ENCODE results near the gene INPP5A.
"Not testable (repeated sequence)": the region's sequence is repeated elsewhere in the genome, so short reads cannot be mapped to it uniquely, and the experiment has no call there.

The INPP5A gene

DNA sequence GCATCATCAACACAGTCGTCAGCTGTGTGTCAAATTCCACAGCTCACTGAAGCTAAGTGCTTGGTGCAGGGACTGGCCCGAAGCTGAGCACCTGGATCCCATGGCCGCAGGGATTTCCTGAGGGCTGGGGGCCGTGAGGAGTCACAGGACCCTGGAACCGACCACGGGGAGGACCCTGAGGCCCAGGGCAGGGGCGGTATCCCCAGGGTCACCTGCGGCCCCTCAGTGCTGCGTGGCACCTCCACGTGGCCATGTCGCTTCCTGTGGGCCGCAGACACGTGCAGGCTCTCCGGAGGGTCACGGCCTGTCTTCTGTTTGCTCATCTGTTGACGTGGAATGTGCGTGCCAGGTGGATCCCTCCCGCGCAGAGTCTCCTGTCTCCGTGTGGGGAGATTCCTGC, 194.9 kb downstream of the INPP5A start:
- DNase-seq: no peak

DNA sequence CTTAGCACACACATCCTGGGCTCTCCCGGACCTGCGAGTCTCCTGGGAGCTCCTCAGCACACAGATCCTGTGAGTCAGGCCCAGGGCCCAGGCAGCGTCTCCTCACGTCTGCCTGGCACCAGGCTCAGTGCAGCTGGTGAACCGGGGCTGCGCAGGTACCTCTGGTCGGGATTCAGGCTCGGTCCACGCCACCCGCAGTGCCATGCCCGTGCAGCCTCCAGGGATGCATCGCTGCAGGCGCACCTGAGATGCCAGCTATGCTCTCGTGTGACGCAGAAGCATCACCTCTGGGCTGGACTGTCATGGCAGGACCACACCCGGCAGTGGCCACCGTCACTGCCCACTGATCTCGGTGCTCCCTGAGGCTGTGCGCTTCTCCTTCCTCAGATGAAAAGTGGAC, 196.3 kb downstream of the INPP5A start:
- DNase-seq: no peak

DNA sequence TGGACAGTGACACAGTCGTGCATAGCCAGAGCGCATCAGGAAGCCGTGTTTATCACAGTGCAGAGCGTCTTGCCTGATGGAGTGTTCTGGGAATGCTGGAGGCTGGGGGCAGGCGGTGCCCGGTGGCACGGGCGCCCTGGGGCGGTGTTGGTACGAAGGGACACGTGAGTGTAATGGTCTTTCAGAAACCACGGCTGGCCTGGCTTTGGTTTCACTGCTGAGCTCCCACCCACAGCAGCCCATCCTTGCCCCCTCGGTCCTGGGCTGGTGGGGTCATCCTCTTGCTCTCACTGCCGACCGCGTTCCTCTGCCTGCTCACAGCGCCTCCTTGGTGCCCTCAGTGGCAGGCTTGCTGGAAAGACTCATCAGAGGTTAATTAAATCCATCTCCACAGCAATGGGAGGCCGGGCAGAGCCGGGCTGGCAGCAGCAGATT, 197.8 kb downstream of the INPP5A start:
- DNase-seq: no peak

DNA sequence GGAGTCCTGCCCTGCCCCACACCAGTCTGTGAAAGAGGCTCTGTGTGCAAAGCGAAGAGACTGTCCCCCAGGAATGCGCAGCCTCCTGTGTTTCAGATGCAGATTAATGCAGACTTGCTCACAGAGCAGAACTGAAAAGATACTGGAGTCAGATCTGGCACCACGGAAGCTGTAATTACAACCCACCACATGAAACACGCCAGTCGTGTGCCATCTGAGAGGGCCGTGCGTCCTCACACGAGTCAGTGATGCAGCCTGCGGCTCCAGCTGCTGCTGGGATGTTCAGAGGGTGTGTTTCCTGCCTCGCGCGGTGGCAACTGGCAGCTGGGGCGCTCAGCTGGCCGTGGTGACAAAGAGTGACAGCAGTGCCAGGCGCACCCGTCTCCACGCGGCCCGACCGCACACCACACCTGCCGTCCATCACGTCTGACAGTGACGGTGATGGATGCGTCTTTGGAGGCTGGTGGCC, 198.4 kb downstream of the INPP5A start:
- DNase-seq: no peak

DNA sequence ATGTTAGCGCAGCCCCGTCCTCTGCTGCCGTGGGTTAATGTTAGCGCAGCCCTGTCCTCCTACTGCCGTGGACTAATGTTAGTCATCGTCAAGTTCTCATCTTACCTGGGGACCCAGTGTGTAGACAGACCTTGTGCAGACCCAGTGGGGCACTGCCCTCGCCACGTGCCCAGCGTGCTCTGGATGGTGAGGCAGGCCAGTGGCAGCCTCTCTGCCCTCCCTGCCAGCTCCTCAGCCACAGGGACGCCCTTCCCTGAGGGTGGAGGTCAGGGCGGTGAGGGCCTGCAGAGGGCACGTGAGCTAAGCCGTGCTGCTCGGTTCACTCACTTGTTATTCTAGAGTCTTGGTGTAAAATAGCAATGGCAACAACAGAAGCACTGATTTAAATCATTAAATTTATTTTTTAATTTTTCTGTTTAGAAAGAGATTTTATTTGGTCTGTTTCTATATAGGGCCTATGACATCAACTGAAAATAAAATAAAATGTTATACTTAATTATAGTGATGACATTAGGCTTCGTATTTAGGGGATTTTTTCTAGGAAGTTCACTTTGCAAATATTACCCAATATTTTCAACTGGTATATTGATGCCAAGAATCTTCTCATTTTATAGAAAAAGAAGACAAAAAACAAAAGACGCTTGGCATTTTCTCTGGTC, 199.9 kb downstream of the INPP5A start:
- DNase-seq: no peak

DNA sequence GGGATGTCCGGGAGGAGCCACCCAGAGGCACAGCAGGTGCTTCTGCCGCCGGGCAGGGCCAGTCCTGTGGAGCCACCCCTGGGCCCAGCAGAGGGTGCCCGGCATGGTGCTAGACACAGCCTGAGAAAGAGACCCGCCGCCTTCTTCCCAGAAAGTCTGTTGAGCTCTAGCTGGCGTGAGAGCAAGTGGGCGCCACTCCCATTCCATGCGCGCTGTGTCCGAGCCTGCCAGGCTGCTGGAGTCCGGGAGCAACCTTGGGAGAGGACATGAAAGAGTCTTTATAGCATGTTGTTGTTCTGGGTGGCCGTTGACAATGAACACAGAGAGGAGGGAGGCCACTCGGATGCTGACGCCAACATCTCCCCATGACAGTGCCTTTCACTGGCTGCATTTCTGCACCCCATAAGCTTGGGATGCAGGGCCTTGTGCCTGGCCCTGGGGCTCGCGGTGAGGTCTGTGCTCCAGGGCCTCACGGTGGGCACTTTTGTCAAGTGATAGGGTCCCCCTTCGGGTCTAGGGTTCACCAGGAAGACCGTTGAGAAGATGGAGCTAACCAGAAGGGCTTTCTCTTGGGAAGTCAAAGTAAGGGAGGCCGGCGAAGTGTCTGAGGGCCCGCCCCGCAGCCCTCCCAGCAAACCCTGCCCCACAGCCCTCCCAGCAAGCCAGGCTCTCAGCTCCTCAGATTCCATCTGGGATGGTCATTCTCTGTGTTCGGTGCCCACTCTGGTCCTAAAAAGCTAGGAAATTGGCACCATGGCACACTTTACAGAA, 201.1 kb downstream of the INPP5A start:
- DNase-seq: no peak

DNA sequence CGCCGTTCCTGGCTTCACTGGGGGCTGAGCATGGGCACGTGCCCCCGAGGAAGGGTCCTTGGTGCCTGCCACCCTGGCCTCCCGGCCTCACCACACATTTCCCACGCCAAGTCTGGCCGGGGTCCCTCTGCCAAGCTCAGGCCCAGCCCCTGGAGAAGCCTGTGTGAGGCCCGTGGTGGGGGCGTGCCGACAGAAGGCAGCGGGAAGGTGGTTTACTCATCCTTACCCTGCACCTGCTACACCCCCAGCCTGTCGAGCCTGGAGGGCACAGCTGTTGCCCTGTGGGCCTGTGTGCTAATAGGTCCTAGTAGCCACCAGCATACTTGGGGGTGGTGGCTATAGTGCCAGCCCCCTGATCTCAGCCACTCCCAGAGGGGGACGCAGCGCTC, 201.6 kb downstream of the INPP5A start:
- DNase-seq: no peak

DNA sequence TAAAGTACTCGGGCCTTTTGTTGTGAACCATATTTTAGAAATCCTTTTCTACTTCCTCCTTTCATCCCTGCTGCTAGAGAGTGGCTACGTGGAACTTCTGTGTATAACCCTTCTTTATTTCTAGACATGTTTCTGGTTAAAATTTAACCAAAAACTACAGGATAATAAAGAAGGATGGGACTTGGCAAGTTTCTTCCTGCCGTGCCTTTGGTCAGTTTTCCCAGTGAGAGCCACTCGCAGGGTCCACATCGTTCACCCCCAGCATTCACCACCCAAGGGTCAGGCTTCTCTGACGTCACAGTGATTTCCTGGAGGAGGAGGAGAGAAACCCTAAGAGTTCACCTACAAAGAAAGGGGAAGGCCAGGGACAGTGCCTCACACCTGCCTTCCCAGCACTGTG, 203.0 kb downstream of the INPP5A start:
- no peak for DNase-seq

DNA sequence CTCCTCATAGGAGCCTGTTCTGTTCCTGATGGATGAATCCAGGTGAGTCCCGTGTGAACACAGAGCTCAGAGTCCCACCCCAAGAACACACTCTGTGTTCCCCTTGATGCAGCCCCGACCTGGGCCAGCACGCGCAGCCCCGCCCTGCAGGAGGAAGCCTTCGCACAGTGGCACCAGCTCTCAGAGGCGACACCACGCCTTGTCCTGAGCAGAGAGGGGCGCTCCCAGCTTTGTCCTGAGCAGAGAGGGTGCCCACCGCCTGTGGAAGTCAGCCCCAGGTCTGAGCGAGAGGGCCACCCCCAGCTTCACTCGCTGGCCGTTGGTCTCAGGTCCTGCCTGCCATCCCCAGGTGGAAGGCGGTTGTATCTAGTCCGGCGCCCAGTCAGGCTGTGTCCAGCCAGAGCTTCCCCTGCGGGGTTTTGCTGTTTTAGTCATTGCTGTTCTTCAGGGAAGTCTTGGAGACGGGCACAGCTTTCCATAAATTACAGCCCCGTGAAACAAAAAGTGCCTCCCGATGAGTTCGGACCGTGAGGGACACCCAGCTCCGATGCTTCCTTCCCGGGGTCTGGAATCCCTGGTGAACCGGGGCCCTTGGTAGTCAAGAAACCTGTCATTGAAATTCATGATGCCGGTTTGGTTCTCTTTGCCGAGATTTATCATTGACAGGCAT, 204.7 kb downstream of the INPP5A start:
- DNase-seq: no peak

DNA sequence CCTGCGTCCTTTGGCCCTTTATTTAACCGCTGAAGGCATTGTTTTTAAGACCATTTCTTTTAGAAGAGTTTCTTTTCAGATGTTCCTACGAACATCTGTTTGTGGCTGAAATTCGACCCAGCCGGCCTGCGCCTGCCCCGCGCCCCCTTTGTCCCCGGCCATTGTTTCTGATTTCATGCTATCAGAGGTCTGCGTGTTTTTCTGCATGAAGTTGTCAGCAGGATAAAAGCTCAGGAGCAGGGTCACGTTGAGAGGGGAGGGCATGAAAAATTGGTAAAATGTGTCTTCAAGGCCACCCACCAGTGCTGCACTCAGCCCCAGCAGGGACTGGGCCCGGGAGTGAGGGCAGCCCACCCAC, 205.2 kb downstream of the INPP5A start:
- DNase-seq: no peak

DNA sequence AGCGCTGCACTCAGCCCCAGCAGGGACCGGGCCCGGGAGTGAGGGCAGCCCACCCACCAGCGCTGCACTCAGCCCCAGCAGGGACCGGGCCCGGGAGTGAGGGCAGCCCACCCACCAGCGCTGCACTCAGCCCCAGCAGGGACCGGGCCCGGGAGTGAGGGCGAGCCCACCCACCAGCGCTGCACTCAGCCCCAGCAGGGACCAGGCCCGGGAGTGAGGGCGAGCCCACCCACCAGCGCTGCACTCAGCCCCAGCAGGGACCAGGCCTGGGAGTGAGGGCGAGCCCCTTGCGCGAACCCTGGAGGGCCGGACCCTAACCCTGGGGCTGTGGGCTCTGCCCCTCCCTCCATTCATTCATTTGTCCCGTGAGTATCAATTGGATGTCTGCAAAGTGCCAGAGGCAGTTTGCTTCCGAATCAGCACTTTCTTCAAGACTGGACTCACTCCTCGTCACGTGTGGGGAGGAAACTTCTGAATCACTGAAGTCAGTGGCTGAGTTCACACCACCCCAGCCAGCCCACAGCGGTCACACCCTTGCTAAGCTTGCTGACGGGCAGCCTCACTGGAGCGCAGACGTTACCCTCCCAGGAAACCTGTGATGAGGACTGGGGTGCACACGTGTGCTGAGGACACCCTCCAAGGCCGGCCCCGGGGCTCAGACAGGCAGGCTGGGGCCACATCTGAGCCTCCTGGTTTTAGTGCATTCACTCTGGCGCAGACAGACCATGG, 205.8 kb downstream of the INPP5A start:
- not testable (repeated sequence) for DNase-seq

DNA sequence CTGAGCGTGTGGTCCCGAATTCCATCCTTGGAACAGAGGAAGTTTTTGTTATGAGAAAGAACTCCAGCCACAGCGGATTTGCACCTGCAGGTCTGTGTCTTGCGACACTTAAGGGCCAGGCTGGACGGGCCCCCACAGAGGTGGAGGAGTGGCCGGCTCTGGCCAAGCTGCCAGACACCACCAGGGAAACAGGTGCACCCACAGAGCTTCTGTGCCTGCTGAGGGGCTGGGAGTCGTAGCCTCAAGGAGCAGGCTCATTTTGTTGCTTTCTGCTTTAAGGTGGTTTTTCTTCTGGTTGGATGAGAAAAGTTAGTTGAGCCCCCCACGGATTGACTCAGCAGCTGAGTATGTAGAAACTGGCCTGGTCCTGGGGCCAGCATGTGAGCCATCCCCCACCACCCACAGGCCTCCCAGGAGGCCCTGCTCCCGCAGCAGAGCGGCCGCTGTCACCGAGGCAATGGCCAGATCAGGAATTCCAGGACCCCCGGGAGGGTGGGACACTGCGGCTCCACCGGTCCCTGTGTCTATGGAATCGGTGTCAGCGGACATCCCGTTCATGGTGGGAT, 206.4 kb downstream of the INPP5A start:
- no peak for DNase-seq

DNA sequence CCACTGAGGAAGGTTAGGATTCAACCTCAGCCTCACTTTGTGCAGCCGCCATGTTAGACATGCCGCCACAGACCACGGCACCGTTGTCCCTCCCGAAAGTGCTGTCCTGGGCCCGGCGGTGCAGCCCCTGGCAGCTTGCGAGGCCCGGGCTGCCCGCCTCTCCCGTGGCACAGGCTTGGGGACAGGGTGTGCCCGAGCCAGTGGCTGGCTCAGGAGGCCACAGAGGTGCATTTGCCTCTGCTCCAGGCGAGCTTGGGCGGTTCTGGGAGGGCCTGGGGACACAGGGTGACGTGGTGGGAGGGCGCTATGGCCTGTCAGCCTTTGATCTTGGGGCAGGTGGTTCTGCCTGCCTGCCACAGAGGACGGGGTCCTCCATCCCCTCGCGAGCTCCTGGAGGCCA, 207.3 kb downstream of the INPP5A start:
- no peak for DNase-seq

DNA sequence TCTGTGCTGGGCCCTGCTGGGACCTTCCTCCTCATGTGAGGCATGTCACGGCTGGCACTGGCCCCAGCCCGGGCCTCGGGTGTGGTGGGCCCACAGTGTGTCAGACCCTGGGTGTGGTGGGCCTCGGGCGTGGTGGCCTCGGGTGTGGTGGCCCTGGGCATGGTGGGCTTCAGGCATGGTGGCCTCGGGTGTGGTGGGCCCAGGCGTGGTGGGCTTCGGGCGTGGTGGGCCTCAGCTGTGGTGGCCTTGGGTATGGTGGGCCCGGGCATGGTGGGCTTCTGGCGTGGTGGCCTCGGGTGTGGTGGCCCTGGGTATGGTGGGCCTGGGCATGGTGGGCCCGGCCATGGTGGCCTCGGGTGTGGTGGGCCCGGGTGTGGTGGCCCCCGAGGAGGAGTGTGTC, 207.9 kb downstream of the INPP5A start:
- no peak for DNase-seq

DNA sequence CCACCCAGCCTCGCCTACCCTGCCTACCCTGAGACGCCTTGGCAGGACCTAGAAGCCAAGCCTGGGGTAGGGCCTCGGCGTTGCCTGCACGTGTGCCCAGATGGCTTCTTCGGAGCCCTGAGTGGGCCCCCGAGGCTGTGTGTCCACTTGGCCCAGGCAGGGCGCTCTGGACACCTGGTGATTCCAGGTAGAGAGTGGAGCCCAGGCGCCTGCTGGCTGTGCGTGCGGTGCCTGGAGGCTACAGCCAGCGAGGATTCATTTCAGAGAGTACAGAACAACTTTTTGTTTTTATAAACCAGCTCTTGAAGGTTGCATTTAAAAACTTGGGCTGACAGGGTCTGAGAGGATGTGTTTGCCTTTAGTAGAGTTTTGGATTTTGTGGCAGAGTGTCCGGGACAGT, 208.4 kb downstream of the INPP5A start:
- DNase-seq: no peak

DNA sequence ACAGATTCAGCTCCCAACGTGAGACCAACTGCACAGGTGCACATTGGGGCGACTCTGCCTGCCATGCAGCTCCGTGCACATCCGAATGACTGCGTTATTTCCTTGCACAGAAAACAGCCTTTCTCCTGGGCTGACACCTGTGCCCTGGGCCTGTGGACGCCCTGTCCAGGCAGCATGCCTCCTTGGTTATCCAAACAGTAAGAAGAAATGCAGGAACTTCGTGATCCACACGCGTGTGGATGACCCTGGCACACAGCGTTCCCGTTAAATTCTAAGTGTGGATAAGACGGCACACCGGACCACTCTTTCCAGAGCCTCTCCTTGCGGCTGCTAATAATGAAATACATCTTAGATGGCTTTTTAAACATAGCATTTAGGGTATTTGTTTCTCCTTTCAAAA, 208.8 kb downstream of the INPP5A start:
- DNase-seq: no peak

DNA sequence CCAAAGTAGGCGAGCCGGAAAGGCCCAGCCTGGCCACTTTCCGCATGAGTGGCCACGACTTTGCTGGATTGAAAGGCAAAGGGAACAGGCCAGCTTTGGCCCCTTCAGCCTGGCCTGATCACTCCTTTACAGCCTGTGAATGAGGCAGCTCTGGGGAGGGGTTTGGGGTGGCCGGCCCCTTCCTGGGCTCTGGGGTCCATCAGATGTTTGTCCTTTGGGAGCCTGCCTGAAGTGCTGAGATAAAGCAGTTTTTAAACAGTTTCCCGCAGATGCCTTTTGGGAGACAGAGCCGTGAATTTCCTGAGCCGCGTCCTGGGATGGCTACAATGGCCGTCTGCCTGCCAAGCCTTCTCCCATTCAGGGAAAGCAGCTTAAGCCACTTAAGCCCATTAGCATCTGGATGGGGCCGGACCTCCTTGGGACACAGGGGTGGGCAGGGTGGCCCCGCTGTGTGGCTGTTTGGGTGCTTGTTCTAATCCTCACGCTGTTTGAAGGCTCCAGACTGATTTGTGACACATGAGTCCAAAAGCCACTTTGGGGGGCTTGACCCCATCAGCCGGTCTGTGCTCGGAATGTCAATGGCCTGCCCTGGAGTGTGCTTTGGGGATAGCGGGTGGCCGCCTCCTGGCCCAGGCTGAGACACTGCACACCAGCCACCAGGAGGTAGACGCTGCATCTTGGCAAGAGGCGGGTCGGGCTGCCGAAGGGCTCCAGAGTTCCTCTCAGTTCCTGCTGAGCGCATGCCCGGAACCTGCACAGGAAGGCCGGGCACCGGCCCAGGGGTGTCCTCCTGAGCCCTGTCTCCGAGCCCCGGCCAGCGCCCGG, 209.4 kb downstream of the INPP5A start:
- no peak for DNase-seq

DNA sequence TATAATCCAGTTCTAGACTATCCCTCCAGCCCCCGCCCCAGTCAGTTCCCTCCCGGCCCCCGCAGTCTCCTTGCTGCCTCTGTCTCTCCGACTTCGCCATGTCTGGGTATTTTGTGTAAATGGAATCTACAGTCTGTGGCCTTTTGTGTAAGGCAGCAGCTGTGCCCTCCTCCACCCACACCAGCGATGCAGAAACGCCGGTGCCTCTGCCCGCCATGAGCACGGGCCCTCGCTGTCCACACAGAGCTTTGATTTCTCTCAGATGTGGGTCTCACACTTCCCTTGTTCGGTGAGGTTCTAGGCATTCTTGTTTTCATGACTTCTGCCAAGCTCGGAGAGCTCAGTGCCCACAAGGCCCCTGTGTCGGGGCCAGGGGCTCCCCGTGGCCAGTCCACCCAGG, 210.5 kb downstream of the INPP5A start:
- no peak for DNase-seq

DNA sequence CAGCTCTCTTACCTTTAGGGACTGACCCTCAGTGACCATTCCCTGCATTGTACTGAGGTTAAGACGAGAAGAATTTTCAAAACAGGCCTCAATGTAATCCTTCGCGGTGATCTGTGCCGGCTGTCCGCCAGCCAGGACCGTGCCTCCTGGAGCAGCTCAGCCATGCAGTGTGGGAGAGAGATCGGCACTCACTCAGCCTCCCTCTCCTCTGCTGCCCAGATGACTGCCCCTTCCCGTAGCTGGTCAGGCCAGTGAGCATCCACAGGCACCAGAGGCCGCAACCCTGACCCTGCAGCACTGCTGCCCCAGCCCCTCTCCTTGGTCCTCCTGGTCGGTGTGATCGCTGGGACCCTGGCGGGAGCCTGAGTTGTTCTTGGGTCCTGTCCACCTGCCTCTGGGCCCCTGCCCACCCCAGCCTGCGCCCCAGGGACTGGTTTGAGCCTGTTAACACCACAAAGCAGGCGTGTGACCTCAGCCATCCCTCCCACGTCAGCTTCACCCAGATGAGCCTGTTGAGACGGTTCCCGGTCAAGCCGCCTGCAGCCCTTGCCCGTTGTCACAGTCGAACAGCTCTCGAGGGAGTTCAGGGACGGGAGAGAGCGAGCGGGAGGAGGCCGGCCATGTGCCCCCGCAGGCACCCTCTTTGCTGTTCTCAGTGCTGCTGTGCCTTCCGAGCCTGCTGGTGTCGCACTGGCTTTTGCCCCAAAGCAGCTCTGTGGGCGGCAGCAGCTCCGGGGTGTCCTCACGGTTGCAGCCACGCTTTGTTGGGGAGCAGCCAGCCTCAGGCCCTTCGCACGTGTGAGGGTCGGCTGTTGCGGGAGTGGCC, 211.2 kb downstream of the INPP5A start:
- DNase-seq: no peak

DNA sequence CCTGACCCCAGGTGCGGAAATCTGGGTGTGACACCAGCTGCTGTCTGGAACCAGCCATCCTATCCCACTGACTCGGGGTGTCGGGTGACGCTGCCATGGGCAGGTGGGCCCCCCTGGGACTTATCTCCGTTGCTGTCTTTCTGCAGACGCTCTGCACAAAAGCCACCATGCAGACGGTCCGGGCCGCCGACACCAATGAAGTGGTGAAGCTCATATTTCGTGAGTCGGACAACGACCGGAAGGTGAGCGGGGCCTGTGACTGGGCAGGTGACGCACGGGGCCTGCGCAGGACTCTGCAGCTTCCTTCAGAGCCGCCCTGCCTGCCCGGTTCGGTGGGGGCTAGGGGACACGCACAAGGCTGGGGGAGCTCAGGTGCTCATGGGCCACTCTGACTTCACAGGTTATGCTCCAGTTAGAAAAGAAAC, 211.8 kb downstream of the INPP5A start:
- DNase-seq: no peak

DNA sequence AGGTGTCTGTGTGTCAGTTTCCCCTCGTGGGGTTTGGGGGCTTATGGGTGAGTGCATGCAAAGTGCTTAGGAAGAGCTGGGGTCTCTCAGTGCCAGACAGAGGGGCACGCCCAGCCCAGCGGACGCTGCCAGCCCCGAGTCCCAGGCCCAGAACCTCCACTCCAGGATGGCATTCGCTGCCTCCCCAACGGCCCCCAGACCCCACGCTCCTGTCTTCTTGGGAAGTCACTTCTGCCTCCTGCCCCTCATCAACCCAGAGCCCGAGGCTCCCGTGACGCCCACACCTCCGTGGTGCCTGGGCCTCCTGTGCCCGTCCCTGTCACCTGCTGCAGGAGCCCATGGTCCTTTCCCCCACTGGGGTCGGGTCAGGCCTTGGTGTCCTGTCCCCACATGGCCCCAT, 213.3 kb downstream of the INPP5A start:
- DNase-seq: no peak

Data from NCI-H446 (cell line).